HG03575 (cell line): ENCODE data around the gene MRPL2.

Experiments
- ATAC-seq: cut with Tn5 transposase; IDR thresholded peaks from one replicate; pipeline ENCODE4 v1.9.1; 2021; ENCODE audit not compliant: unreplicated experiment, insufficient number of reproducible peaks, low FRiP score; ENCODE audit errors: extremely low read depth

The MRPL2 gene

DNA sequence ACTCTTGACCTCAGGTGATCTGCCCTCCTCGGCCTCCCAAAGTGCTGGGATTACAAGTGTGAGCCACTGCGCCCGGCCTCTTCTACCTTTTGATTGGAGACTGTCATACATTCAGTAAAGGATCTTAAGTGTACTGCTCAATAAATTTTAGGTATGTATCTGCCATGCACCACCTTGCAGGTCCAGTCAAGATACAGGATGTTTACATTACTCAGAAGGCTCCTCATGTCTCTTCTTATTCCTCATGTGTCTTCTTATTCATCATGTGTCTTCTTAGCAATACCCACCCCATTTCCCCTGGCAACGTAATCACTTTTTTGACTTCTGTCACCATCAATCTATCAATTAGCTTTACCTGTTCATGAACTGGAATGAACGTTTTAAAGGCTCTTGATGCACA is 53.4 kb downstream of the MRPL2 start:
- no peak for ATAC-seq
